ENCODE results near the gene EFHC2.

DNA sequence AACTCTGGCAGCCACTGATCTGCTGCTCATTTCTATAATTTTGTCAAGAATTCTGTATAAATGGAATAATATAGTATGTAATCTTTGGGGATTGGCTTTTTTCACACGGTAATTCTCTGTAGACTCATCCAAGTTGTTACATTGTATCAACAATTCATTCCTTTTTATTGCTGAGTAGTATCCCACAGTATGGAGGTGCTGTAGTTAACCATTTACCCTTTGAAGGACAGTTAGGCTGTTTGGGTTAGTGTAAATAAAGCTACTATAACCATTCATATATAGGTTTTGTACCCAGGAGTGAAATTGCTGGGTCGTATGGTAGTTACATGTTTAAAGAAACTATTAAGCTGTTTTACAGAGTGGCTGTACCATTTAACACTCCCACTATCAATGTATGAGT, 213.3 kb downstream of the EFHC2 start:
- no peak for TF ChIP-seq CTCF (IDR thresholded peaks at IDR 0.05)
- no peak for TF ChIP-seq POLR2A (IDR thresholded peaks at IDR 0.05)

All from thyroid gland (tissue), 4 donors.